Fibroblast of pulmonary artery (primary cell): ENCODE results near the gene PIGL.
A peak's percentile ranks its signal among the peaks of the same experiment; 100 is the strongest.

Source experiments
- DNase-seq: peaks from one replicate; pipeline ENCODE4 v3.0.0-alpha.2; 2010; ENCODE audit warnings: low read depth
- H3K4me3 ChIP-seq: replicated peaks from 2 replicates; pipeline ENCODE4 v1.5.1; 2011; ENCODE audit warnings: low read depth, mild to moderate bottlenecking, control low read depth, low read length, moderate library complexity
- CTCF ChIP-seq: IDR thresholded peaks from 2 replicates; pipeline ENCODE4 v1.5.1; 2011; ENCODE audit warnings: mild to moderate bottlenecking, control low read depth, low read length, inconsistent platforms; ENCODE audit errors: missing control alignments

PIGL gene

GRCh38 chr17:16313139-16314090 lies 96.4 kb downstream of the PIGL start:
- no peak overlapping the region for H3K4me3 ChIP-seq
- TF ChIP-seq CTCF: no peak
- no peak for DNase-seq

- no peak overlapping the region for H3K4me3 ChIP-seq
- no peak for TF ChIP-seq CTCF
- no peak for DNase-seq
Observed at GRCh38 chr17:16314189-16314588, 97.2 kb downstream of the PIGL start.

- TF ChIP-seq CTCF: no peak
- DNase-seq: no peak
- no peak overlapping the region for H3K4me3 ChIP-seq
Observed at GRCh38 chr17:16314859-16315258, 97.8 kb downstream of the PIGL start.

GRCh38 chr17:16319969-16320368 lies 103.0 kb downstream of the PIGL start:
- no peak for TF ChIP-seq CTCF
- no peak for DNase-seq
- no peak overlapping the region for H3K4me3 ChIP-seq

GRCh38 chr17:16322636-16323035 lies 105.6 kb downstream of the PIGL start:
- TF ChIP-seq CTCF: no peak
- DNase-seq: peak; percentile 35
- no peak overlapping the region for H3K4me3 ChIP-seq

- TF ChIP-seq CTCF: no peak
- H3K4me3 ChIP-seq: no peak overlapping the region
- DNase-seq: no peak
Observed at GRCh38 chr17:16325964-16326363, 109.0 kb downstream of the PIGL start.

GRCh38 chr17:16327018-16327417 lies 110.0 kb downstream of the PIGL start:
- no peak for TF ChIP-seq CTCF
- H3K4me3 ChIP-seq: no peak overlapping the region

More at GRCh38 chr17:16327018-16327417, 110.0 kb downstream of the PIGL start:
- DNase-seq: no peak
